COLO668 (cell line): ENCODE data around the gene CCDC169.

ENCODE experiments used
- DNase-seq: peaks from one replicate; lab custom pipeline; 2025; ENCODE audit not compliant: unreplicated experiment; lab: John Stamatoyannopoulos, UW

Gene CCDC169

DNA sequence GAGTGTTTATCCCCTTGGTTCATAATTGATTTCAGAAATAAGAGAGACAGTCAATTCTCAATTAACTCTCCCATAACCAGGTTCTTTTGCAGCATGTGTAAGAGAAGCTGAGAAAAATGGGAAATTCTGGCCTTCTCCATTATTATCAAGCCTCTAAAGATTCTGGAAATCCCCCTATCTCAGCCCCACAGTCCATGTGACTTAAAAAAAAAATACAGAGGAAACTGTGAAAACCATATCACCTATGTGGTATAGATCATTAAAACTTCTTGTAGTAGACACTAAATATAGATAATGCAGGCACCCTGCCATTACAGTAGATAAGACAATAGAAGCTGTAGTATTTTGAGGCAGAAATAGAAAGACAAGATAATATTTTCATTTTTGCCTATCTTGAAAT, 48.9 kb downstream of the CCDC169 start:
- no peak for DNase-seq

DNA sequence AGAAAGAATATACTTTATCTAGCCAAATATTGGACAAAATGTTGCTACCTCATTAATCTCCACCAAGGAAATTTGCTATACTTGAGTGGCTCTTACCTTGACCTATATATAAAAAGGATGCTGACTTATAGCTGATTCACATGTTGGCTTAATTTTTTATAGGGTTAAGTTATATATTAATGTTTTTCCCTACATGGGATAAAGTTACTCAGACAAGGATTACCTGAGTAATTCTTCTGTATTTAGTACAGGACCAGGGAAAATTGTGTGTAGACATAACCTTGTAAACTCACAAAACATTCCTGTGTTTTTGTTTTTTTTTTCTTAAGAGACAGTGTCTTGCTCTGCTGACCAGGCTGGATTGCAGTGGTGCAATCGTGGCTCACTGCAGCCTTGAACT, 52.6 kb downstream of the CCDC169 start:
- DNase-seq = no peak

GRCh38 chr13:36244073-36244472, 53.5 kb downstream of the CCDC169 start:
- DNase-seq = no peak

- no peak for DNase-seq
These were observed 54.9 kb downstream of the CCDC169 start for GRCh38 chr13:36242761-36243160.

- no peak for DNase-seq
These were observed 66.4 kb downstream of the CCDC169 start for GRCh38 chr13:36231236-36231635.

GRCh38 chr13:36224730-36225129, 72.9 kb downstream of the CCDC169 start:
- no peak for DNase-seq

GRCh38 chr13:36219883-36220282, 77.7 kb downstream of the CCDC169 start:
- DNase-seq = no peak

DNA sequence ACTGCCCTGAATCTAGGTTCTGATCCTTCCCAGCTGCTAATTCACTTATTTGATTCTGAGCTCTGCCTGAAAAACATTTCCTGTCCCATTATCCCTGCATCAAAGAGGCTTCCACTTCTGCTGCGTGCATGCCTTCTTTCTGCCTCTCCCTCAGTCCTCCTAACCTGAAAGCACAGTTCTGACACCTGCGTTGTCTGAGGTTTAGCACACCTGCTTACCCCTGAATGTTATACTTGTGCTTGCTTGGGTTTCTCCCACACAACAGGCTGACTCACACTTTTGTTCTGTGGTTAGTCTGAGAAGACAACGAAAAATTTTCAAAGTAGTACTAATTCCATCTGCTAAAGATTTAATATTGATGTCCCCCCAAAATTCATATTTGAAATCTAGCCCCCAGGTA, 80.2 kb downstream of the CCDC169 start:
- peak; percentile 51 for DNase-seq

GRCh38 chr13:36214163-36214921, 83.3 kb downstream of the CCDC169 start, which contains the start of gene SOHLH2:
Gene SOHLH2 (minus strand): TSS chr13:36214556. CDS start chr13:36214526, 30 bp downstream.
- no peak for DNase-seq

GRCh38 chr13:36212789-36213188, 84.8 kb downstream of the CCDC169 start:
- no peak for DNase-seq

GRCh38 chr13:36211567-36211966, 86.0 kb downstream of the CCDC169 start:
- DNase-seq = no peak

- no peak for DNase-seq
These were observed 86.9 kb downstream of the CCDC169 start for GRCh38 chr13:36210738-36211137.

DNA sequence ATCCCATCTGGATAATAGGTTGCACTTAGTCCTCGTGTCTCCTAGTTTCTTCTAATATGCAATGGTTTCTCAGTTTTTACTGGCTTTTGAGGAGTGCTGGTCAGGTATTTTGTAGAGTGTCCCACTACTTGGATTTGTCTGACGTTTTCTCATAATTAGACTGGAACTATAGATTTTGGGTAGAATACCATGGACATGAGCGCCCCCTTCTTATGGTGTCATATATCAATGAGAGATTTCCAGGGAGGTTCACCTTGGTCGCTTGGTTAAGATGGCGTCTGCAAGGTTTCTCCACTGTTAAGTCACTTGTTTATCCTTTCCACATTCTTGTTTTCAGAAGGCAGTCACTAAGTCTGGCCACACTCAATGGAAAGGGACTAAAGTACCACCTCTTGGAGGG, 89.9 kb downstream of the CCDC169 start:
- DNase-seq = no peak

- DNase-seq = no peak
These were observed 104.3 kb downstream of the CCDC169 start for GRCh38 chr13:36193151-36193855.

- no peak for DNase-seq
These were observed 105.4 kb downstream of the CCDC169 start for GRCh38 chr13:36192166-36192565.

GRCh38 chr13:36190771-36191170, 106.8 kb downstream of the CCDC169 start:
- no peak for DNase-seq

DNA sequence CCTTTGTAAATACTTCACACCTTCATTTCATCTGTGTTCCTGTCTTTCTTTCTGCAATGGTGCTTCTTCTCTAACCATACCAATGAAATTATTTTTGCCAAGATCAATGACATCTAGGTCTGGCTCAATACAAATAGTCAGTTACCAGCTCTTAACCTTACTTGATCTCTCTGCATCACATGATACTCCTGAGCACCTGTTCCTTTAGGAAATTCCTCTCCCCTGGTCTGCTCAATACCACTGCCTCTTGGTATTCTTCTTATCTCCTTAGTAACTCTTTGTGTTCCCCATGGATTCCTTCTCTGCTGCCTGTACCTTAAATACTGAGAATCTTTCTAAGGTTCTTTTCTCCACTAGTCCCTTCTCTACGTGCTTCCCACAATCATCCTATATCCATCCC, 109.2 kb downstream of the CCDC169 start:
- DNase-seq = no peak

DNA sequence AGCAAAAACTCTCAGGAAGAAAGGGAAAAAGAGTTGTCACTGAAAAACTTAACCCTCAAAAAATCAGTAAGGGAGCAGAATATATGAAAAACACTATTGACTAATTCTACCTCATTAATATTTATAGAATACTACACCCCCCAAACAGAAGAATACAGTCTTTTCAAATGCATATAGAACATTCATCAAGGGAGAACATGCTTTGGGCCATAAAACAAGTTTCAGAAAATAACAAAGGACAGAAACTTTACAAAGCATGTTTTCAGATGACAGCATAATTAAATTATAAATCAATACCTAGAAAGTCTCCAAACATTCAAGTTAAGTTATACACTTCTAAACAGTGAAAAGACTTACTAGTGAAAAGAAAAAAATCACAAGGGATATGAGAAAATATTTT, 113.7 kb downstream of the CCDC169 start:
- no peak for DNase-seq
